ENCODE data around the gene CEP170.
"Not testable (repeated sequence)": the region's sequence is repeated elsewhere in the genome, so short reads cannot be mapped to it uniquely, and the experiment has no call there.

Gene CEP170

DNA sequence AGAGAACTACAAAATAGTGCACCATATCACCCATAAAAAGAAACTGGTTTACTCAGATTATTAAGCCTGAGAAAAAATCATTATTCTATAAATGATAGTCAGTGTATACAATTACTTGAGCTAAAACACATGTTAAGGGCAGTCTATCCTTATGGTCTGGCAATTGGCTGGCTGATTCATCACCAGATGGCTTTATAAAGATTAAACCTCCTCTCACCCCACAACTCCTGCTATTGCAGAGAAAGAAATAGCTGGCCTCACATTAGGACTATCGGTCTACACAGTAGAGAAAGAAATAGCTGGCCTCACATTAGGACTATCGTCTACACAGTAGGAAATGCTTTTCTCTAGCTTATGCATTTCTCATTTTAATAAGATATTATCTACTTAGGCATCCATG is 21.2 kb downstream of the CEP170 start:
- DNase-seq (ENCODE audit: low read depth in 2 of 2): peak; percentile 69 to 76
- H3K4me3 ChIP-seq (replicated peaks in 1 of 2; ENCODE audit: low read depth in 2 of 2, low read length in 2 of 2): no peak overlapping the region
- TF ChIP-seq, protein P1, sequence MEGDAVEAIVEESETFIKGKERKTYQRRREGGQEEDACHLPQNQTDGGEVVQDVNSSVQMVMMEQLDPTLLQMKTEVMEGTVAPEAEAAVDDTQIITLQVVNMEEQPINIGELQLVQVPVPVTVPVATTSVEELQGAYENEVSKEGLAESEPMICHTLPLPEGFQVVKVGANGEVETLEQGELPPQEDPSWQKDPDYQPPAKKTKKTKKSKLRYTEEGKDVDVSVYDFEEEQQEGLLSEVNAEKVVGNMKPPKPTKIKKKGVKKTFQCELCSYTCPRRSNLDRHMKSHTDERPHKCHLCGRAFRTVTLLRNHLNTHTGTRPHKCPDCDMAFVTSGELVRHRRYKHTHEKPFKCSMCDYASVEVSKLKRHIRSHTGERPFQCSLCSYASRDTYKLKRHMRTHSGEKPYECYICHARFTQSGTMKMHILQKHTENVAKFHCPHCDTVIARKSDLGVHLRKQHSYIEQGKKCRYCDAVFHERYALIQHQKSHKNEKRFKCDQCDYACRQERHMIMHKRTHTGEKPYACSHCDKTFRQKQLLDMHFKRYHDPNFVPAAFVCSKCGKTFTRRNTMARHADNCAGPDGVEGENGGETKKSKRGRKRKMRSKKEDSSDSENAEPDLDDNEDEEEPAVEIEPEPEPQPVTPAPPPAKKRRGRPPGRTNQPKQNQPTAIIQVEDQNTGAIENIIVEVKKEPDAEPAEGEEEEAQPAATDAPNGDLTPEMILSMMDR (IDR thresholded peaks at IDR 0.05; ENCODE audit: low read depth, low read length): no peak

DNA sequence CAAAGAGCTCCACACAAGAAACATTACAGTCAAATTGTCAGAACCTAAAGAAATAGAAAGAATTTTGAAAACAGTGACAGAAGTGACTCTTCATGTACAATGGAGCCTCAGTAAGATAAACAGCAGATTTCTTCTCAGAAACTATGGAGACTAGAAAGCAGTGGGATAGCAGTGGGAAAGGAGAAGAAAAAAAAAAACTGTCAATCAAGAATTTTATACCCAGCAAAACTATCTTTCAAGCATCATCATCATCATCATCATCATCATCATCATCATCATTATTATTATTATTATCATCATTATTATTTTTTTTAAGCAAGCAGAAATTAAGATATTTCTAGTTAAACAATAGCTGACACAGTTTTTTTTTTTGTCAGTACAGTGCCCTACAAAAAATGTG is 24.2 kb downstream of the CEP170 start:
- no peak overlapping the region for H3K4me3 ChIP-seq (replicated peaks in 1 of 2; ENCODE audit: low read depth in 2 of 2, low read length in 2 of 2)
- peak in 1 of 2 donors; percentile 52 for DNase-seq (ENCODE audit: low read depth in 2 of 2)
- TF ChIP-seq, protein P1 (IDR thresholded peaks at IDR 0.05; ENCODE audit: low read depth, low read length): no peak

DNA sequence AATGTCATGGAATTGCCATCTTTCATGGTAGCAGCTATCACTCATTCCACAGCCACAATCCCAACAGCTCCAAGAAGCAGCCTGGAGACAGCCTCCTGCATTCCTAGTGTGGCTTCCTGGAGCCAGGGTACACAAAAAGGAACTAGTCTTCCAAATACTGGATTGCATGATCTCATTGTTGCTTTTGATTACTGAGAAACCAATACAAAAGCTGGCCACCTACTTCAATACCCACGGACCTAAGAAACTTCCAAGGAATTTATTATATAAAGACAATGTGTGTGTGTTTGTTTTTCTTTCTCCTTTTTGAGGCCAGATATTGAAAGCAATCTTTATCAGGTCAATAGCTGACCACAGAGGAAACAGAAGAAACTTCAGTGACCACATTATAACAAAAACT is 25.6 kb downstream of the CEP170 start:
- TF ChIP-seq, protein P1 (IDR thresholded peaks at IDR 0.05; ENCODE audit: low read depth, low read length): no peak
- H3K4me3 ChIP-seq (replicated peaks in 1 of 2; ENCODE audit: low read depth in 2 of 2, low read length in 2 of 2): no peak overlapping the region
- no peak for DNase-seq (ENCODE audit: low read depth in 2 of 2)

DNA sequence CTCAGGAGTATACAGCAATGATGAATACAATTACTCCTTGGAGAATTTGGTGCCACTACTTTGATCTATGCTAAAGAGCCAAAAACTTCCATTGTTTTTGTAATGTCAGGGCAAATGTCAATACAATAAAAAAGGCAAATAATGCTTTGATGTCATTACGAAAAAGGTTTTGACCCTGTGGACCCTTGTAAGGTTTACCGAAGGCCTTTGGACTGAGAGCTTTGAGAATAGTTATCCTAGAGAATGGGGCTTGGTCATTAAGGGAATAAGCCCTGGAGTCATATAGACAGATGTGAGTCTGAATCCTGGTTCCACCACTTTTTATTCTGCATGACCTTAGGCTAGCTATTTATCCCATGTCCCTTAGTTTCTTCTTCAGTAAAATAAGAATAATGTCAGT is 27.5 kb downstream of the CEP170 start:
- TF ChIP-seq, protein P1 (IDR thresholded peaks at IDR 0.05; ENCODE audit: low read depth, low read length): no peak
- DNase-seq (ENCODE audit: low read depth in 2 of 2): no peak

DNA sequence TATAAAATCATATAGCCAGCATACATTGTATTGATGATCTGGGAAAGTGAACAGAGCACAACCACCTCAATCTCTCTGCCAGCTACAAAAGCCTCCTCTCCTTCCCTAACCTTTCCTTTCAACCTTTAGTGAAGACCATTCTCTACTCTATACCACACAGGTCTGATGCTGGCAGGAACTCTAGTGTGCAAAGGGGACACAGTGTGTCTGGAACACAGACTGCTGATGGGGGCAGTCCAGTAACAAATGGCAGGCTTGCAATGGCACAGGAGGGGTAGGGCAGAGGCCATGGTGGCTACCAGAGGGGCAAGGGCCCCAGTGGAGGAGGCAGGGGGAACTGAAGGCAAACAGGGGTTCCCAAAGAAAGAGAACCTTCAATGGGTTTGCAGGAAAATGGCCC is 37.0 kb downstream of the CEP170 start:
- no peak overlapping the region for H3K4me3 ChIP-seq (replicated peaks in 1 of 2; ENCODE audit: low read depth in 2 of 2, low read length in 2 of 2)
- DNase-seq (ENCODE audit: low read depth in 2 of 2): no peak
- TF ChIP-seq, protein P1 (IDR thresholded peaks at IDR 0.05; ENCODE audit: low read depth, low read length): no peak

More for the DNA sequence above, 27.5 kb downstream of the CEP170 start:
- no peak overlapping the region for H3K4me3 ChIP-seq (replicated peaks in 1 of 2; ENCODE audit: low read depth in 2 of 2, low read length in 2 of 2)

DNA sequence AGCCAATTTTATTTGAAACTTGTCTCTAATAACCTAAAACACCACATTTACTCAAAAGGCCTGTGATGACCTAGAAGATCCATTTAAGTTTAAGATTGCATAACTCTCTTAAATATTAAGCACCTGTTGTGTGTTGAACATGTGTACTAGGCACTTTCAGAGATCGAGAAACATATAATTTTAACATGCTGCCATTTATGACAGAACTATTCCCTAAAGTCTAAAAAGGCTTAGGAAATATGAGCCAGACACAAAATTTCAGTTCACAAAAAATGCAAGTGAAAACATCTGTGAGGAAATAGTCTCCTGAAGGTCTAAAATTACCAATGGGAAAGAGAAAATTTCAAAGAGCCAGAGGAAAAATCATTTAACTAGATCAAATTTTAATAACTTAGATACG is 37.7 kb downstream of the CEP170 start:
- no peak for DNase-seq (ENCODE audit: low read depth in 2 of 2)
- H3K4me3 ChIP-seq (replicated peaks in 1 of 2; ENCODE audit: low read depth in 2 of 2, low read length in 2 of 2): no peak overlapping the region
- TF ChIP-seq, protein P1 (IDR thresholded peaks at IDR 0.05; ENCODE audit: low read depth, low read length): no peak

DNA sequence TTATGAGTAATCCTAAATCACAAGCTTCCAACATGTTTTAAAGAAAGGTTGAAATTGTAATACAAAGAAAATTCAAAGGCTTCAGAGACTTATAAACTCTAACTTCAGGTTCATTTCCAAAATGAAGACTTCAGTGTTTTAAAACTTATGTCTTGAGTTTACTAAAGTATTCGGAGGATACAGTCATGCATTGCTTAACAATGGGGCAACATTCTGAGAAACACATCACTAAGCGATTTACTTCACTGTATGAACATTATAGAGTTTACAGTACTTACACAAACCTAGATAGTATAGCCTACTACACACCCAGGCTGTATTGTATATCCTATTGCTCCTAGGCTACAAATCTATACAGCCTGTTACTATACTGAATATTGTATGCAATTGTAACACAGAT is 38.3 kb downstream of the CEP170 start:
- peak in 1 of 2 donors; percentile 48 for DNase-seq (ENCODE audit: low read depth in 2 of 2)
- no peak overlapping the region for H3K4me3 ChIP-seq (replicated peaks in 1 of 2; ENCODE audit: low read depth in 2 of 2, low read length in 2 of 2)
- TF ChIP-seq, protein P1 (IDR thresholded peaks at IDR 0.05; ENCODE audit: low read depth, low read length): no peak

DNA sequence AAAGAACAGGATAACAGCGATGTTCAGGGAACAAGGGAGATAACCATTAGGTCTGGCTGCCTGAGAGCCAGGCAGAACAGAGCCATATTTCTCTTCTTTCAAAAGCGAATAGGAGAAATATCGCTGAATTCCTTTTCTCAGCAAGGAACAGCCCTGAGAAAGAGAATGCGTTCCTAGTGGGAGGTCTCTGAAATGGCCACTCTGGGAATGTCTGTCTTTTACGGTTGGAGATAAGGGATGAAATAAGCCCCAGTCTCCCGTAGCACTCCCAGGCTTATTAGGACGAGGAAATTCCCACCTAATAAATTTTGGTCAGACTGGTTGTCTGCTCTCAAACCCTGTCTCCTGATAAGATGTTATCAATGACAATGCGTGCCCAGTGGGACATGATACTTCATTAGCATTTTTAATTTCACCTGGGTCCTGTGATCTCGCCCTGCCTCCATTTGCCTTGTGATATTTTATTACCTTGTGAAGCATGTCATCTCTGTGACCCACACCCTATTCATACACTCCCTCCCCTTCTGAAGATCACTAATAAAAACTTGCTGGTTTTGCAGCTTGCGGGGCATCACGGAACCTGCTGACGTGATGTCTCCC is 39.7 kb downstream of the CEP170 start:
- not testable (repeated sequence) for DNase-seq (ENCODE audit: low read depth in 2 of 2); H3K4me3 ChIP-seq (replicated peaks in 1 of 2; ENCODE audit: low read depth in 2 of 2, low read length in 2 of 2)

All from cardiac fibroblast (primary cell).